H1 (cell line): ENCODE data around the gene KIF26A. TPM values are rescaled to one million over a fixed set of nuclear protein-coding genes. Genes with fewer than 3 reads are reported as not detected.
A peak's percentile ranks its signal among the peaks of the same experiment; 100 is the strongest.

ENCODE experiments used
- CTCF ChIA-PET: fragments of 300-600 bp; sonication (Branson Sonifier 250); formaldehyde crosslinking; loops from one replicate; lab custom pipeline; 2021; ENCODE audit not compliant: partially characterized antibody; lab: Charles Lee
- POLR2A ChIA-PET: fragments of 300-600 bp; sonication (Branson Sonifier 250); formaldehyde crosslinking; loops from one replicate; lab custom pipeline; 2021; ENCODE audit warnings: inconsistent platforms; ENCODE audit not compliant: partially characterized antibody; lab: Charles Lee
- DNase-seq, 2 experiments: peaks; one replicate each; pipeline versions ENCODE4 v3.0.0 to v3.0.0-alpha.2; 2010 to 2022; ENCODE audit warnings: low spot score in 2 of 2, low read depth in 1 of 2, mixed read lengths in 1 of 2
- FAIRE-seq: peaks from 2 replicates; lab custom pipeline; 2011; peaks lifted over from hg19 to GRCh38; lab: Jason Lieb, UNC
- H2AFZ ChIP-seq: 2 replicates; pipeline ENCODE4 v1.8.1; 2012; ENCODE audit warnings: low read length, inconsistent platforms
- H2AK5ac ChIP-seq: 2 replicates; pipeline ENCODE4 v1.6.1; 2013; ENCODE audit warnings: low read depth, low read length
- H2BK120ac ChIP-seq: replicated peaks from 2 replicates; pipeline ENCODE3; 2013; ENCODE audit warnings: low read depth, low read length, inconsistent platforms
- H2BK12ac ChIP-seq: 2 replicates; pipeline ENCODE4 v1.6.1; 2013; ENCODE audit warnings: low read depth, low read length
- H2BK15ac ChIP-seq: 2 replicates; pipeline ENCODE4 v1.6.1; 2013; ENCODE audit warnings: low read length
- H2BK20ac ChIP-seq: 2 replicates; pipeline ENCODE4 v1.6.1; 2013; ENCODE audit warnings: low read length
- H2BK5ac ChIP-seq: 2 replicates; pipeline ENCODE4 v1.6.1; 2013; ENCODE audit warnings: low read depth, low read length
- H3K14ac ChIP-seq: 2 replicates; pipeline ENCODE4 v1.6.1; 2013; ENCODE audit warnings: inconsistent platforms; ENCODE audit not compliant: insufficient read length
- H3K18ac ChIP-seq: 2 replicates; pipeline ENCODE4 v1.6.1; 2013; ENCODE audit warnings: low read length; ENCODE audit errors: extremely low read depth
- H3K23ac ChIP-seq: 2 replicates; pipeline ENCODE4 v1.6.1; 2013; ENCODE audit warnings: inconsistent platforms; ENCODE audit not compliant: insufficient read length
- H3K23me2 ChIP-seq: 2 replicates; pipeline ENCODE4 v1.6.1; 2013; ENCODE audit warnings: low read depth, low read length
- H3K27ac ChIP-seq: 2 replicates; pipeline ENCODE4 v1.6.1; 2011; ENCODE audit warnings: low read depth, low read length, inconsistent platforms
- H3K27me3 ChIP-seq, 4 experiments: replicated peaks in 1 of 4; 1 replicate in 1 of 4; 2 replicates in 3 of 4; pipeline versions ENCODE4 v1.6.1 to v1.8.1; 2011 to 2013; ENCODE audit warnings: low read length in 3 of 4, mild to moderate bottlenecking in 3 of 4, inconsistent platforms in 2 of 4, mixed read lengths in 2 of 4, moderate library complexity in 1 of 4; ENCODE audit not compliant: control insufficient read depth in 3 of 4, insufficient read depth in 3 of 4; ENCODE audit errors: extremely low read depth in 1 of 4
- H3K36me3 ChIP-seq, 4 experiments: 2 replicates each; pipeline versions ENCODE4 v1.6.1 to v1.8.1; 2011 to 2013; ENCODE audit warnings: mild to moderate bottlenecking in 4 of 4, low read length in 3 of 4, moderate library complexity in 2 of 4, control low read depth in 1 of 4, inconsistent platforms in 1 of 4; ENCODE audit not compliant: insufficient read depth in 4 of 4, control insufficient read depth in 2 of 4
- H3K4ac ChIP-seq: replicated peaks from 2 replicates; pipeline ENCODE3; 2013; ENCODE audit warnings: low read length, low read depth, mixed read lengths, inconsistent platforms; ENCODE audit not compliant: insufficient read length
- H3K4me1 ChIP-seq, 4 experiments: replicated peaks in 1 of 4; 1 replicate in 1 of 4; 2 replicates in 3 of 4; pipeline versions ENCODE4 v1.6.1 to v1.8.1; 2011 to 2013; ENCODE audit warnings: low read length in 3 of 4, inconsistent platforms in 2 of 4, mixed read lengths in 1 of 4; ENCODE audit not compliant: insufficient read depth in 4 of 4, control insufficient read depth in 3 of 4
- H3K4me2 ChIP-seq, 2 experiments: 2 replicates each; pipeline versions ENCODE4 v1.6.1 to v1.8.1; 2011 to 2013; ENCODE audit warnings: low read depth in 2 of 2, low read length in 2 of 2, control low read depth in 1 of 2, inconsistent platforms in 1 of 2, mild to moderate bottlenecking in 1 of 2; ENCODE audit not compliant: insufficient read depth in 1 of 2
- H3K4me3 ChIP-seq, 4 experiments: fragments of 200-600, 300-600 bp in 1 of 4; sonication (generic), shearing (Covaris generic), sonication (Bioruptor Twin) in 1 of 4; 2 replicates each; pipeline versions ENCODE4 v1.5.1 to v1.8.1; 2011 to 2016; ENCODE audit warnings: low read length in 4 of 4, low read depth in 3 of 4, control low read depth in 2 of 4, inconsistent platforms in 2 of 4, mild to moderate bottlenecking in 2 of 4, mixed read lengths in 1 of 4, moderate library complexity in 1 of 4; ENCODE audit not compliant: insufficient read depth in 2 of 4; ENCODE audit errors: extremely low read depth in 1 of 4
- H3K56ac ChIP-seq: replicated peaks from 2 replicates; pipeline ENCODE3; 2013; ENCODE audit warnings: low read depth, mild to moderate bottlenecking, mixed read lengths, low read length, inconsistent platforms; ENCODE audit not compliant: insufficient read length
- H3K79me1 ChIP-seq: 2 replicates; pipeline ENCODE4 v1.6.1; 2013; ENCODE audit warnings: low read depth, low read length, control low read depth
- H3K79me2 ChIP-seq, 2 experiments: 2 replicates each; pipeline versions ENCODE4 v1.6.1 to v1.8.1; 2012 to 2013; ENCODE audit warnings: low read length in 2 of 2, mild to moderate bottlenecking in 2 of 2, inconsistent platforms in 1 of 2; ENCODE audit not compliant: insufficient read depth in 2 of 2, control insufficient read depth in 1 of 2
- H3K9ac ChIP-seq, 4 experiments: replicated peaks in 1 of 4; 1 replicate in 1 of 4; 2 replicates in 3 of 4; pipeline versions ENCODE4 v1.6.1 to v1.8.1; 2011 to 2013; ENCODE audit warnings: low read depth in 3 of 4, low read length in 3 of 4, control low read depth in 2 of 4, mild to moderate bottlenecking in 2 of 4, moderate library complexity in 2 of 4, inconsistent platforms in 1 of 4; ENCODE audit errors: extremely low read depth in 1 of 4
- H3K9me3 ChIP-seq, 2 experiments: 2 replicates each; pipeline versions ENCODE4 v1.6.1 to v1.8.1; 2012 to 2013; ENCODE audit warnings: mild to moderate bottlenecking in 2 of 2, moderate library complexity in 2 of 2, control low read depth in 1 of 2, inconsistent platforms in 1 of 2, low read depth in 1 of 2, low read length in 1 of 2, mixed read lengths in 1 of 2; ENCODE audit not compliant: insufficient read depth in 2 of 2
- H4K20me1 ChIP-seq, 2 experiments: replicated peaks in 1 of 2; 2 replicates each; pipeline versions ENCODE3 to v1.8.1; 2011 to 2013; ENCODE audit warnings: inconsistent platforms in 2 of 2, low read length in 2 of 2, mild to moderate bottlenecking in 1 of 2; ENCODE audit not compliant: insufficient read depth in 2 of 2, control insufficient read depth in 1 of 2
- H4K5ac ChIP-seq: 2 replicates; pipeline ENCODE4 v1.6.1; 2013; ENCODE audit warnings: low read length, low read depth, mixed read lengths, inconsistent platforms; ENCODE audit not compliant: insufficient read length
- H4K8ac ChIP-seq: 2 replicates; pipeline ENCODE4 v1.8.0; 2013; ENCODE audit warnings: mild to moderate bottlenecking, moderate library complexity, low read length, inconsistent platforms; ENCODE audit not compliant: insufficient read depth; ENCODE audit errors: extremely low read depth
- H4K91ac ChIP-seq: replicated peaks from 2 replicates; pipeline ENCODE3; 2013; ENCODE audit warnings: low read length, mixed read lengths, inconsistent platforms; ENCODE audit not compliant: insufficient read length
- BRCA1 ChIP-seq: IDR thresholded peaks from 2 replicates; pipeline ENCODE4 v1.6.1; 2012; ENCODE audit warnings: low read depth, low read length, improper control_type of control experiment
- POLR2A ChIP-seq, 2 experiments: IDR thresholded peaks; 1 replicate in 1 of 2; 2 replicates in 1 of 2; pipeline ENCODE4 v1.6.1; 2011; ENCODE audit warnings: low read depth in 2 of 2, low read length in 2 of 2, mild to moderate bottlenecking in 2 of 2; ENCODE audit errors: control extremely low read depth in 1 of 2
- SIN3A ChIP-seq, 2 experiments: IDR thresholded peaks in 1 of 2; conservative IDR thresholded peaks in 1 of 2; 2 replicates each; pipeline ENCODE4 v1.6.1; 2011 to 2012; ENCODE audit warnings: low read length in 2 of 2, improper control_type of control experiment in 1 of 2, low read depth in 1 of 2, mild to moderate bottlenecking in 1 of 2
- TAF7 ChIP-seq: optimal IDR thresholded peaks from 2 replicates; pipeline ENCODE3; 2011; ENCODE audit warnings: low read depth, mild to moderate bottlenecking, inconsistent platforms, low read length, moderate library complexity, borderline replicate concordance
- WGBS, 2 experiments: shearing (Covaris generic) in 1 of 2; methylation state at CpG; one replicate each; pipeline versions ENCODE4 v1.1.6 to v1.1.7; 2013 to 2015; ENCODE audit warnings: low lambda C conversion rate in 2 of 2, mixed read lengths in 2 of 2, inconsistent platforms in 1 of 2, low coverage in 1 of 2, missing lambda C conversion rate in 1 of 2; ENCODE audit not compliant: insufficient replicate concordance in 2 of 2, insufficient coverage in 1 of 2, insufficient read length in 1 of 2; ENCODE audit errors: extremely low coverage in 1 of 2, missing lambda C conversion rate in 1 of 2; 5-methylcytosine and 5-hydroxymethylcytosine counted together
- polyA plus RNA-seq, 7 experiments: library from polyadenylated mRNA; depleted of rRNA in 3 of 7; stranded (reverse) in 5 of 7; unstranded in 2 of 7; fragments of >200 nt in 5 of 7; fragments of 200-250 nt in 2 of 7; gene quantifications; 1 replicate in 5 of 7; 2 replicates in 1 of 7; 4 replicates in 1 of 7; pipeline versions ENCODE4 v1.2.1 to v1.2.3, GENCODE V29; 2011 to 2013; ENCODE audit warnings: missing spikeins in 2 of 7, mixed read lengths in 2 of 7
- total RNA-seq: library from RNA; stranded (reverse); fragmentation: NEBNext Ultra II Directional; extraction: Animal tissue kit (Norgen Biotek cat#: 25700); gene quantifications from 2 replicates; pipeline ENCODE4 v1.2.1, GENCODE V29; 2021

KIF26A gene
- total and polyA plus RNA-seq, 2 of the 8 experiments (the other 6 are each of a cell fraction or from before 2014, with no cell fraction given): 11.5 to 41.6 TPM

DNA sequence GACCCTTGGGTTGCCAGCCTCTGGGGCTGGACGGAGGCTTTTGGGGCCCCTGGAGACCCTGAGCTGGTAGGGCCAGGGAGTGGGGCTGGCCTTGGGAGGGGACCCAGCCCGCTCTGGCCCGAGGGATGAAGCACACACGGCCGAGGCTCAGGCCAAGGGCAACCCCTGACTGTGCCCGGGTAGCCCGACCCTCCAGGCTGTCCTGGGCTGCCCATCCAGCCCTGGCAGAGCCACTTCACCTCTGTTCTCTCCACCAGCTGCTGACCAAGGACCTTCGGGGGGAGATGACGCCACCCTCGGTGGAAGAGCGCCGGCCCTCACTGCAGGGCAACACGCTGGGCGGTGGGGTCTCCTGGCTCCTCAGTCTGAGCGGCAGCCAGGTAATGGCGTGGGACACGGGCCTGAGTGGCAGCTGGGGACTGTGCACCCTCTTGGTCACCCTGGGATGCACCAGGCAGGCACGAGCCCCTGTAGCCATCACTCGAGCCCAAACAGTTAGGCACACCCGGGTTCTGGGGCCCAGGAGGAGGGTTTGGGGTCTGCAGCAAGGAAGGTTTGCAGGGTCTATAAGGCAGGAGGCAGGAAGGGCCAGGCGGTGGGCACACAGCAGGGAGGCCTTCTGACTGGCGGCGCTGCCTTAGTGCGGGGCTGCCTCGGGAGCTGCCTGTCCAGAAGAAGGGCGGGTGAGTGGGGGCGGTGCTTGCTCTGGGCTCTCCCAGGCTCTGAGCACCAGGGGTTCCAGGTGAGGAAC lies 33.1 kb upstream of the KIF26A start:
- FAIRE-seq (no peak), DNase-seq (peak in 1 of 2 experiments; percentile 44)
- 93% methylated on average over 27 of the region's 27 CpGs; no CpG with 5 or more reads in 1 of the 2 experiments for WGBS, 2 experiments
- H3K27ac ChIP-seq: no peak overlapping the region
- no peak overlapping the region for H2BK120ac ChIP-seq
- no peak overlapping the region for H2BK15ac ChIP-seq
- H4K20me1 ChIP-seq: no peaks in the 10 kb centered on the region
- H4K91ac ChIP-seq: no peak overlapping the region
- no peak overlapping the region for H3K4me3 ChIP-seq
- no peaks in the 10 kb centered on the region for H3K79me1 ChIP-seq
- H3K4ac ChIP-seq: no peak overlapping the region
- H4K8ac ChIP-seq: peak overlapping the region; percentile 65
- H3K14ac ChIP-seq: no peak overlapping the region
- no peak overlapping the region for H3K56ac ChIP-seq
- ChIA-PET CTCF (interaction anchor here (0.6 to 3.5 kb wide), 6 partner anchors 10 to 459 kb away, joined by 3 to 16 read pairs (median 4); no protein-coding TSS in a partner anchor), POLR2A (interaction anchor here (1.2 kb wide), 1 partner anchor 39 kb away, joined by 4 read pairs; no protein-coding TSS in a partner anchor)
- H3K79me2 ChIP-seq: no peaks in the 10 kb centered on the region
- no peak overlapping the region for H2BK12ac ChIP-seq
- H3K23me2 ChIP-seq: no peaks in the 10 kb centered on the region
- H2AK5ac ChIP-seq: no peak overlapping the region
- no peaks in the 10 kb centered on the region for H3K9me3 ChIP-seq
- no peak overlapping the region for H2AFZ ChIP-seq
- peaks cover 0 to 12% (median 0%) of the 10 kb centered on the region in 4 experiments; a peak in 5 of 7 replicates for H3K4me1 ChIP-seq
- no peak overlapping the region for H3K9ac ChIP-seq
- no peak overlapping the region for H3K18ac ChIP-seq
- no peak overlapping the region for H4K5ac ChIP-seq
- H2BK20ac ChIP-seq: no peak overlapping the region
- no peaks in the 10 kb centered on the region for H3K36me3 ChIP-seq
- no peak overlapping the region for H3K23ac ChIP-seq
- H3K4me2 ChIP-seq: no peak overlapping the region
- TF ChIP-seq POLR2A (IDR thresholded peaks at IDR 0.05; ENCODE audit: control extremely low read depth in 1 of 2, low read depth in 2 of 2, low read length in 2 of 2): no peak
- TF ChIP-seq TAF7: no peak
- TF ChIP-seq SIN3A (conservative IDR thresholded peaks at IDR 0.05 in 1 of 2, IDR thresholded peaks at IDR 0.05 in 1 of 2; ENCODE audit: low read depth in 1 of 2, low read length in 2 of 2): no peak
- TF ChIP-seq BRCA1: no peak
- TF ChIP-seq, all 59 proteins: peak for 0
- Histone ChIP-seq H3K27me3 (no peaks in the 10 kb centered on the region), H2BK5ac (no peak overlapping the region)
